T-helper 1 cell treated with Interleukin-12 subunit alpha and Interleukin-12 subunit beta and Interleukin-4 antibody, amounts not matched to agents 30 μg/mL and 1 μg/mL, for 36 hours (primary cell): Measurements from ENCODE around the gene SLC35F3.
"Not testable (repeated sequence)": the region's sequence is repeated elsewhere in the genome, so short reads cannot be mapped to it uniquely, and the experiment has no call there.

Experiments used
- H3K27ac Mint-ChIP-seq: one replicate; pipeline ENCODE4 v1.8.0; 2021; ENCODE audit warnings: mild to moderate bottlenecking, mixed read lengths
- H3K27me3 Mint-ChIP-seq: one replicate; pipeline ENCODE4 v1.8.0; 2021; ENCODE audit warnings: low read depth, mixed read lengths
- H3K36me3 Mint-ChIP-seq: one replicate; pipeline ENCODE4 v1.8.0; 2021; ENCODE audit warnings: low read depth, mixed read lengths
- H3K4me1 Mint-ChIP-seq: one replicate; pipeline ENCODE4 v1.8.0; 2021; ENCODE audit warnings: low read depth, mixed read lengths
- H3K4me3 Mint-ChIP-seq: one replicate; pipeline ENCODE4 v1.8.0; 2021; ENCODE audit warnings: mild to moderate bottlenecking, moderate library complexity, mixed read lengths
- H3K9me3 Mint-ChIP-seq: one replicate; pipeline ENCODE4 v1.8.0; 2021; ENCODE audit warnings: mixed read lengths

SLC35F3 gene

GRCh38 chr1:234154320-234155251, 250.1 kb downstream of the SLC35F3 start:
- peaks cover 27% of the 10 kb centered on the region for H3K27me3 Mint-ChIP-seq
- no peaks in the 10 kb centered on the region for H3K9me3 Mint-ChIP-seq
- no peaks in the 10 kb centered on the region for H3K36me3 Mint-ChIP-seq

GRCh38 chr1:234162661-234163060, 258.2 kb downstream of the SLC35F3 start:
- Mint-ChIP-seq H3K27me3 (peaks cover 15% of the 10 kb centered on the region), H3K9me3 (peaks cover 4% of the 10 kb centered on the region), H3K36me3 (peaks cover 3% of the 10 kb centered on the region), H3K4me1 (peaks cover 20% of the 10 kb centered on the region), H3K4me3 (no peak overlapping the region), H3K27ac (no peak overlapping the region)

More at GRCh38 chr1:234154320-234155251, 250.1 kb downstream of the SLC35F3 start:
- Mint-ChIP-seq H3K4me3 (no peak overlapping the region), H3K4me1 (no peaks in the 10 kb centered on the region), H3K27ac (no peak overlapping the region)

GRCh38 chr1:234163267-234163919, 258.9 kb downstream of the SLC35F3 start:
- Mint-ChIP-seq H3K27me3 (peaks cover 11% of the 10 kb centered on the region), H3K27ac (no peak overlapping the region), H3K4me3 (no peak overlapping the region), H3K36me3 (peaks cover 3% of the 10 kb centered on the region), H3K9me3 (peaks cover 4% of the 10 kb centered on the region), H3K4me1 (peaks cover 23% of the 10 kb centered on the region)

GRCh38 chr1:234164098-234164709, 259.7 kb downstream of the SLC35F3 start:
- Mint-ChIP-seq H3K4me3 (no peak overlapping the region), H3K27me3 (peaks cover 8% of the 10 kb centered on the region), H3K36me3 (peaks cover 3% of the 10 kb centered on the region), H3K4me1 (peaks cover 26% of the 10 kb centered on the region), H3K27ac (peak overlapping the region; percentile 3), H3K9me3 (peaks cover 4% of the 10 kb centered on the region)

GRCh38 chr1:234168061-234168724, 263.7 kb downstream of the SLC35F3 start:
- H3K4me1 Mint-ChIP-seq = peaks cover 50% of the 10 kb centered on the region
- H3K27me3 Mint-ChIP-seq = peaks cover 9% of the 10 kb centered on the region
- H3K27ac Mint-ChIP-seq = peak overlapping the region; percentile 43
- peaks cover 4% of the 10 kb centered on the region for H3K9me3 Mint-ChIP-seq
- H3K4me3 Mint-ChIP-seq = no peak overlapping the region
- H3K36me3 Mint-ChIP-seq = peaks cover 5% of the 10 kb centered on the region

GRCh38 chr1:234169161-234169849, 264.8 kb downstream of the SLC35F3 start:
- Mint-ChIP-seq H3K4me1 (peaks cover 44% of the 10 kb centered on the region), H3K27me3 (peaks cover 7% of the 10 kb centered on the region), H3K36me3 (peaks cover 5% of the 10 kb centered on the region), H3K9me3 (peaks cover 4% of the 10 kb centered on the region), H3K4me3 (no peak overlapping the region), H3K27ac (no peak overlapping the region)

- Mint-ChIP-seq H3K27me3 (peaks cover 14% of the 10 kb centered on the region), H3K4me1 (peaks cover 41% of the 10 kb centered on the region), H3K9me3 (peaks cover 4% of the 10 kb centered on the region), H3K36me3 (peaks cover 5% of the 10 kb centered on the region), H3K4me3 (peak overlapping the region; percentile 65), H3K27ac (peak overlapping the region; percentile 87)
Measured at GRCh38 chr1:234170067-234170466, 265.6 kb downstream of the SLC35F3 start.

- Mint-ChIP-seq H3K27ac (peak overlapping the region; percentile 87), H3K4me3 (peak overlapping the region; percentile 65), H3K27me3 (peaks cover 14% of the 10 kb centered on the region), H3K36me3 (peaks cover 5% of the 10 kb centered on the region), H3K9me3 (peaks cover 4% of the 10 kb centered on the region), H3K4me1 (peaks cover 41% of the 10 kb centered on the region)
Measured at GRCh38 chr1:234170622-234171021, 266.1 kb downstream of the SLC35F3 start.

GRCh38 chr1:234173968-234174367, 269.5 kb downstream of the SLC35F3 start:
- Mint-ChIP-seq H3K27ac (no peak overlapping the region), H3K9me3 (peaks cover 13% of the 10 kb centered on the region), H3K4me1 (peaks cover 33% of the 10 kb centered on the region), H3K36me3 (peaks cover 6% of the 10 kb centered on the region), H3K4me3 (no peak overlapping the region), H3K27me3 (peaks cover 24% of the 10 kb centered on the region)

GRCh38 chr1:234175363-234175762, 270.9 kb downstream of the SLC35F3 start:
- Mint-ChIP-seq H3K27me3 (peaks cover 36% of the 10 kb centered on the region), H3K4me3 (no peak overlapping the region), H3K9me3 (peaks cover 13% of the 10 kb centered on the region), H3K36me3 (peaks cover 5% of the 10 kb centered on the region), H3K27ac (no peak overlapping the region), H3K4me1 (peaks cover 28% of the 10 kb centered on the region)

- Mint-ChIP-seq H3K4me1 (peaks cover 22% of the 10 kb centered on the region), H3K9me3 (peaks cover 13% of the 10 kb centered on the region), H3K4me3 (no peak overlapping the region), H3K36me3 (peaks cover 3% of the 10 kb centered on the region), H3K27ac (no peak overlapping the region), H3K27me3 (peaks cover 42% of the 10 kb centered on the region)
Measured at GRCh38 chr1:234176000-234176399, 271.5 kb downstream of the SLC35F3 start.

GRCh38 chr1:234176847-234177246, 272.4 kb downstream of the SLC35F3 start:
- Mint-ChIP-seq H3K27ac (peak overlapping the region; percentile 42), H3K9me3 (peaks cover 13% of the 10 kb centered on the region), H3K4me1 (peaks cover 13% of the 10 kb centered on the region), H3K27me3 (peaks cover 48% of the 10 kb centered on the region)
- H3K4me3 Mint-ChIP-seq, H3K36me3 Mint-ChIP-seq: not testable (repeated sequence)

GRCh38 chr1:234185438-234185837, 281.0 kb downstream of the SLC35F3 start:
- H3K27ac Mint-ChIP-seq = no peak overlapping the region
- H3K4me1 Mint-ChIP-seq = peaks cover 6% of the 10 kb centered on the region

More at GRCh38 chr1:234185438-234185837, 281.0 kb downstream of the SLC35F3 start:
- H3K36me3 Mint-ChIP-seq = no peaks in the 10 kb centered on the region
- peaks cover 43% of the 10 kb centered on the region for H3K27me3 Mint-ChIP-seq
- no peaks in the 10 kb centered on the region for H3K9me3 Mint-ChIP-seq
- H3K4me3 Mint-ChIP-seq = no peak overlapping the region
